HL-60 (cell line): Measurements from ENCODE around the gene L1CAM.

Experiments used
- CTCF ChIP-seq: IDR thresholded peaks from one replicate; pipeline ENCODE4 v1.5.1; 2011; ENCODE audit warnings: low read length, control low read depth, inconsistent platforms; ENCODE audit not compliant: insufficient read depth
- POLR2AphosphoS5 ChIP-seq: IDR thresholded peaks from 2 replicates; pipeline ENCODE4 v1.6.1; 2012; ENCODE audit warnings: low read depth
- REST ChIP-seq: IDR thresholded peaks from 2 replicates; pipeline ENCODE4 v1.6.1; 2012; ENCODE audit warnings: low read depth; ENCODE audit not compliant: insufficient replicate concordance

GRCh38 chrX:153832728-153833127 is 53.2 kb downstream of the L1CAM start:
- TF ChIP-seq CTCF = no peak
- TF ChIP-seq POLR2AphosphoS5 = no peak
- TF ChIP-seq REST = peak; percentile 81
